Hair follicle dermal papilla cell (primary cell): ENCODE data around the gene PNMA6F. TPM values are rescaled to one million over a fixed set of nuclear protein-coding genes. Genes with fewer than 3 reads are reported as not detected.

Experiments used
- small RNA-seq: library from RNA; depleted of rRNA; stranded (forward); fragments of <200 nt; gene quantifications from one replicate; pipeline ENCODE3, GENCODE V24; 2012
- total RNA-seq: library from RNA; depleted of rRNA; stranded (reverse); fragments of >200 nt; gene quantifications from 2 replicates; pipeline ENCODE4 v1.2.3, GENCODE V29; 2012

PNMA6F gene
- not detected in 2 replicates for total RNA-seq

DNA sequence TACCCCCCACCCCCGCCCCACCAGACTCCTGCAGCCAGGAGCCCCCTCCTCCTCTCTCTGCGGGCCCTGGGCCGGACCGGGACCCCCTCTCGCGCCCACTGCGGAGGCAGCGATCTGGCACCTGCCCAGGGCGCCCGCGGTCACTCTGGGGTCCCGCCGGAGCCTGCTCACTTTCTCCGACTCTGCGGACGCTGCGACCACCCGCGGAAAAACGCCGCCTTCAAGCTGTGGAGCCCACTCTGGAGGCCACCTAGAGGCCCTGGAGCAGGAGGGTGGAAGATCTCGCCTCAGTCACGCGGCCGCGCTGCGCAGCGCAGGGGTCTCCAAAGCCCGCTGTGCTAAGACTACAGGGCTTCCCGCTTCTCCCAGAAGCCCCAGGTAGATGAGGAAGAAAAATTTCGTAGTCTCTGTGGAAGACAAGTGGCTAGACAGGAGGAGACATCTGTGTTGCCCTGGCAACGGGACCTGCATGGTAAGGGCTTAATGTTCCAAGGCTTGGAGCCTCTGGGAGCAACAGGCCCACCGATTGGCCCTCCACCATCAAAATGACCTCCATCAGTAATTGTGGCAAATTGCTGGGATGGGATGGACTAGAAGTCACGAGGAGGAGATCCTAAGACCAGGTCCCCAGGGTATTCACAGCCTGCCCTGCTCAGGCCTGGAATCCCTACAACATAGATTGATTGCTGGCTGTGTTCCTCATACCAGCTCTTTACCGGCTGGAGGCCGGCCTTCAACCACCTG is at the start of gene PNMA6F:
PNMA6F (minus strand) TSS at position 387 of the 744 bp plus-strand sequence. CDS start 1,093 bp downstream, outside the sequence.

DNA sequence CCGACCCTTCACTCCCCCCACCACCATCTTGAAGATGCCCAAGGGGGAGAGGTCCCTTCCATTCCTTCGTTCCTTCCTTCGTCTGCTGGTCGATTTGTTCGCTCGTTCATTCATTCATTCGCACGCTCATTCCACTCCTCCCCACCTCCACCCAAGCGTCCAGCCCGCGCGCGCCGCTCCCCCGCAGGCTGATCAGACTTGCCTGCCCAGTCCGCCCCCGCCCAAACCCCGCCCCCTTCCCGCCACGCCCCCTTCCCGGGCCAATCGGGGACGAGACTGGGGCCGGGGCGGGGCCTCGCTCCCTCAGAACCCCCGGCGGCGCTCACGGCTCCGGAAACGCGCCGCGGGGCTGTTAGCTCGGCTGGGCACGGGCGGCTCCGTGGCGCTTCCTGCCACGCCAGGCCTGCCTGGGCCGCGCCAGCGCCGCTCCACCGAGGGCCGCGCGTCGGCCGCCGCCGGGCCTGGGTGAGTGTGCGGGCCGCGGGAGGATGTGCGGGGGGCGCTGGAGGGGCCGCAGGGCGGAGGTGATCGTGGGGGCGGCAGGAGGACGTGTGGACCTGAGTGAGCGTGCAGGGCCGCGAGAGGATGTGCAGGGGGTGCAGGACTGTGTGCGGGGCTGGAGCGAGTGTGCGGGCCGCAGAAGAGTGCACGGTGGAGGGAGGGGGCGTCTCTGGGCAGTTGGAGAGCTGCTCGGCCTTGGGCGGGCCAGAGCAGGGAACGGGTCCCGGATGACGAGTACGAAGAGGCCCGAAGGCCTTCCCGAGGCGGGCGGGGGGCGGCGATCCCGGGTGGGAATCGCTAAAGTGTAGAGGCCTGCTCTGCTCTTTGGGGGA is 12.5 kb upstream of the PNMA6F start, which contains the start of gene ZNF275:
ZNF275 (plus strand) TSS at position 333 of the 833 bp plus-strand sequence. CDS start 2,527 bp downstream, outside the sequence.

Small RNAs within 50 kb of the gene (small RNA-seq; reads per million reads assigned to genes)
- not detected for gene AC152007.1

Other genes with a start within 250 kb of the PNMA6F start
- 2.4 and 4.4 TPM in 2 replicates for gene PNMA6A, start 249.3 kb downstream of the PNMA6F start, total RNA-seq
- not detected in 2 replicates for gene MAGEA1, start 142.5 kb downstream of the PNMA6F start, total RNA-seq
- 20.2 and 20.3 TPM in 2 replicates for gene ZNF275, start 12.4 kb upstream of the PNMA6F start, total RNA-seq
- gene PNMA6E, start 79.6 kb upstream of the PNMA6F start, total RNA-seq: not detected in 2 replicates
- under 0.01 and 0.12 TPM in 2 replicates for gene ZFP92, start 89.7 kb upstream of the PNMA6F start, total RNA-seq
- 1.1 and 2.9 TPM in 2 replicates for gene TREX2, start 124.3 kb upstream of the PNMA6F start, total RNA-seq
- 10.6 and 12.3 TPM in 2 replicates for gene HAUS7, start 148.8 kb upstream of the PNMA6F start, total RNA-seq
- 39.8 and 63.6 TPM in 2 replicates for gene BGN, start 173.2 kb upstream of the PNMA6F start, total RNA-seq
- 0.16 TPM in 1 of 2 replicates, not detected in the other for gene ATP2B3, start 195.9 kb upstream of the PNMA6F start, total RNA-seq